Measurements from ENCODE around the gene FGD1.

Gene FGD1

DNA sequence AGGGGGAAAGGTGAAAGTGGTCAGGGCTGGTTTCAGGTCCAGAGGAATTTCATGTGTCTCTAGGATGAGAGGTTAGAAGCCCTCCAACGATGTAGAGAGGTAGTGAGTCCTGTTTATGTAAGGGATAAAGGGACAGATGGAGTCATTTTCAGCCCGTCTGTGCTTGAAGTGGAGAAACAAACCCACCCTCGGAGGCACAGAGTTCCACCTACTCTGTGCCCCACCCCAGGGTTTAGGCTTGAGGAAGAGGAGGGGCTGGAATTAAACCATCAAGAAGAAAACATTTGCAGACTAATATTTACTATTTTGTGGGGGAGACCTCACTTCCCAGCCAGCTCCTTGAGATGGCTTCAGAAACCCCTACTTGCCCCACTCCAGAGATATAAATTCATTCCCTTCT lies 33.1 kb upstream of the FGD1 start:
- H3K4me3 ChIP-seq (ENCODE audit: low read depth, low read length): no peak overlapping the region
- in situ Hi-C loops (cut with HindIII; ENCODE audit: low sequenced_read_pairs): no loop called here

DNA sequence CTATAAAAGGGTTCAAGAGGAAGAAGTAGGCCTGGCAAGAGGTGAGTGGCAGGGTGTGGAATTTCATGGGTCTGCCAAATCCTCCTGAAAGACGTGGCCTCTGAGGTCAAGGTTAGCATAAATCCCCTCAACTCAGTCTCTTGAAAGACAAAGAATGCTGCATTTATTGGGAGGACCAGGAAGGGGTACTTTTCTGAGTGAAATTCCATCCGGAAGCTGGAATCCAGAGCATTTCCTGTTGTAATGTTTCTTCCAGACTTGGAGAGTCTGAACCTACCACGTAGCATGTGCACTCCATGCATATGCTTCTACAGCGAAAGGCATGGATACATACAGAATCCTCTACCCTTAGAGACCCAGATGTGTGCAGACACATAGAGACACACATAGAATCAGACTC lies 13.4 kb upstream of the FGD1 start:
- DNase-seq (ENCODE audit: low read depth, low spot score): no peak
- TF ChIP-seq, protein P1, sequence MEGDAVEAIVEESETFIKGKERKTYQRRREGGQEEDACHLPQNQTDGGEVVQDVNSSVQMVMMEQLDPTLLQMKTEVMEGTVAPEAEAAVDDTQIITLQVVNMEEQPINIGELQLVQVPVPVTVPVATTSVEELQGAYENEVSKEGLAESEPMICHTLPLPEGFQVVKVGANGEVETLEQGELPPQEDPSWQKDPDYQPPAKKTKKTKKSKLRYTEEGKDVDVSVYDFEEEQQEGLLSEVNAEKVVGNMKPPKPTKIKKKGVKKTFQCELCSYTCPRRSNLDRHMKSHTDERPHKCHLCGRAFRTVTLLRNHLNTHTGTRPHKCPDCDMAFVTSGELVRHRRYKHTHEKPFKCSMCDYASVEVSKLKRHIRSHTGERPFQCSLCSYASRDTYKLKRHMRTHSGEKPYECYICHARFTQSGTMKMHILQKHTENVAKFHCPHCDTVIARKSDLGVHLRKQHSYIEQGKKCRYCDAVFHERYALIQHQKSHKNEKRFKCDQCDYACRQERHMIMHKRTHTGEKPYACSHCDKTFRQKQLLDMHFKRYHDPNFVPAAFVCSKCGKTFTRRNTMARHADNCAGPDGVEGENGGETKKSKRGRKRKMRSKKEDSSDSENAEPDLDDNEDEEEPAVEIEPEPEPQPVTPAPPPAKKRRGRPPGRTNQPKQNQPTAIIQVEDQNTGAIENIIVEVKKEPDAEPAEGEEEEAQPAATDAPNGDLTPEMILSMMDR (IDR thresholded peaks at IDR 0.05; ENCODE audit: low read depth, low read length): no peak
- in situ Hi-C loops (cut with HindIII; ENCODE audit: low sequenced_read_pairs): no loop called here
- H3K4me3 ChIP-seq (ENCODE audit: low read depth, low read length): no peak overlapping the region

More for the DNA sequence above, 33.1 kb upstream of the FGD1 start:
- DNase-seq (ENCODE audit: low read depth, low spot score): no peak
- TF ChIP-seq, protein P1 (IDR thresholded peaks at IDR 0.05; ENCODE audit: low read depth, low read length): no peak

DNA sequence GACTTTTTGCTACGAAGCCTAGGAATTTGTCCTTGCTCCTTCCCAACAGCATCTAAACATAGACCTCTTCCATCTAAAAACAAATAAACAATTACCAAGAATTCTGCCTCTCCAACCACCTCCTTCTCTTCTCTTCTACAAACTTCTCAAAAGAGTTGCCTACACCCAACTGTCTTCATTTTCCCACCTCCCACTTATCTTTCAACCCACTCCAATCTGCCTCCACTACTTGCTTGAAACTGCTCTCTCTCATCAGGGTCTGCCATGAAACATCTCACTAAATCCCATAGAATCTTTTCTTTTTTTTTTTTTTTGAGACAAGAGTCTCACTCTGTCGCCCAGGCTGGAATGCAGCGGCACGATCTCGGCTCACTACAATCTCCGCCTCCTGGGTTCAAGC lies 902 bp upstream of the FGD1 start:
- TF ChIP-seq, protein P1 (IDR thresholded peaks at IDR 0.05; ENCODE audit: low read depth, low read length): no peak
- in situ Hi-C loops (cut with HindIII; ENCODE audit: low sequenced_read_pairs): no loop called here
- DNase-seq (ENCODE audit: low read depth, low spot score): no peak
- no peak overlapping the region for H3K4me3 ChIP-seq (ENCODE audit: low read depth, low read length)

DNA sequence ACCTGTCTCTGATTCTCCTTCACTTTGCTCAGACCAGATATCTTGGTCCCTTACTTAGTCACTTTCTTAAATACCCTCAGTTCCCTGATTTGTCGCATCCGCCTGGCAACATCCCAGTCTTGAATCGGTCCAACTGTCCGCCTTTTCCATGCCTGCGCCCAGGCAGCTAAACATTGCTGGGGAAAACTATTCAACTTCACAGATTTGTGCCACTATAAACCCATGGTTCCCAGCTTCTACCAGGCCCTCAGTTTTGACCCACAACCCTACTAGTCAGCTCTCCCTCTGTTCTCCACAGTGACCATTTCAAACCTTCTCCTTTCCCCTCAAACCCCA lies 451 bp upstream of the FGD1 start:
- DNase-seq (ENCODE audit: low read depth, low spot score): no peak
- peak overlapping the region; percentile 55 for H3K4me3 ChIP-seq (ENCODE audit: low read depth, low read length)
- TF ChIP-seq, protein P1 (IDR thresholded peaks at IDR 0.05; ENCODE audit: low read depth, low read length): no peak
- in situ Hi-C loops (cut with HindIII; ENCODE audit: low sequenced_read_pairs): no loop called here

DNA sequence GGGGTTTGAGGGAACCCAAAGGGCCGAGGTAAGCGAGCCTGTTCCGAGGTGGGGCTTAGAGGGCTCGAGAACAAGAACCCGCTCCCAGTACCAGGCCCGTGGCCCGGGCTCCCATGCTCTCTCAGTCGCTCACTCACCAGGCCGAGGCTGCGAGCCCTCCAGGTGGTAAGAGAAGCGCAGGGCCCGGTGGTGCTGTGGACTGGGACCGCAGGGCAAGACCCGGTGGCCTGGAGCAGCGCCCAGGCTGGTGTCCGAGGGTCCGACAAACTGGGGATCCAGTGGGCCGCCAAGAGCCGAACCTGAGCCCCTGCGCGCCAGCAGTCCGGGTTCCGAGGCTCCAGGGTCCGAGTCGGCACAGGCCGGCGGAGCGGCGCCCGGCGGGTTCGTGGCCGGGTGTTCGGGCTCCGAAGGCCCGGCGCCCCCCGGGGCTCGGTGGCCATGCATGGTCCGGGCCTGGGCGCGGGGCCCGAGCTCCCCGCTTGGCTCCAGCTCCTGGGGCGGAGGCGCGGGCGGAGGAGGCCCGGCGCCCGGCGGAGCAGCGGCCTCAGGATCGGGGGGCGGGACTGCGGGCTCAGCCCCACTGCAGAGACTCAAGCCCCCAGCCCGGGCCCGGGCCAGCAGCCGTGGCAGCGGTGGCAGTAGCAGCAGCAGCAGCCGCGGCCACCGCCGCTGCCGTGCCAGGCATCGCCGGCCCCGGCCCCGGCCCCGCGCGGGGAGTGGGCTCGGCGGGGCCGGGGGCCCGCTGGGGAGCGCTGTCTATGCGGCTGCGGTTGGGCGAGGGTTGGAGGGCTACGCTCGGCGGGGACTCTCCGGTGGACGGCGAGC lies 833 bp downstream of the FGD1 start:
- peak; percentile 19 for DNase-seq (ENCODE audit: low read depth, low spot score)
- in situ Hi-C loops (cut with HindIII; ENCODE audit: low sequenced_read_pairs): no loop called here
- H3K4me3 ChIP-seq (ENCODE audit: low read depth, low read length): peak overlapping the region; percentile 55
- TF ChIP-seq, protein P1 (IDR thresholded peaks at IDR 0.05; ENCODE audit: low read depth, low read length): no peak

DNA sequence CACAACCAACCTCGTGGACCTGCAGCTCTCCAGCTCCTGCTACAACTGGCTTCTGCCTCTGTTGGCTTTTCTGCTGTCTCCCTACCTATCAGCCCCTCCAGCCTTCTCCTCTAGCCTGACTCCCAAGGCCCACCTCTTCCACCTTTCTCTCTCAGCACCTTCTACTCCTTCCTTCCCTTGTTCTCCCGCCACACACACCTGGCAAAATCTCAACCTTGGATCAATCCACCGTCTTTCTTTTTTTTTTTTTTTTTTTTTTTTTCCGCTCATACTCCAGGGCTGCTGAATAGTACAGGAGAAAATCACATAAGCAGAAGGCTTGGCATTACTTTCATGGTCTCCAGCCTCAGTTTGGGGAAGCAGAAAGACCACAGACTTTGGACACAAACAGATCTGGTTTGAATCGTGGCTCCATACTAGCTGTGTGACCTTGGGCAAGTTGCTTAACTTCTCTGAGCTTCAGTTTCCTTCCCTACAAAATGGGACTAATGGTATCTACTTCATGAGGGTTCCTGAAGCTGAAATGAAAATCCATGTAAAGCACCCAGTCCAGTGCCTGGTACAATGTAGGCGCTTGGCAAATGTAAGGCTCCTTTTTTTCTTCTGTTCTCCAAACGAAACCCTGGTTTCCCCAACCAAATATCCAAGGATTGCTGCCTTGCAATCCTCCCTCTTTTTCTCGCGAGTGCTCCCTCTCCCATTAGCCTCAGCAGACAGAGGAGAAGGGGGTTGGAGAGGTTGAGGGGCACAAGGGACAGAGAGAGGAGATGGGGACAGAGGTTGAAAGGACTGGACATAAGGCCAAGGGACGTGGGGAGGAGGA lies 1.7 kb downstream of the FGD1 start:
- DNase-seq (ENCODE audit: low read depth, low spot score): peak; percentile 25
- TF ChIP-seq, protein P1 (IDR thresholded peaks at IDR 0.05; ENCODE audit: low read depth, low read length): no peak
- in situ Hi-C loops (cut with HindIII; ENCODE audit: low sequenced_read_pairs): no loop called here
- peak overlapping the region; percentile 55 for H3K4me3 ChIP-seq (ENCODE audit: low read depth, low read length)
